Keratinocyte (primary cell): ENCODE results near the gene ARL4D. TPM values are rescaled to one million over a fixed set of nuclear protein-coding genes. Genes with fewer than 3 reads are reported as not detected.

Experiments used
- DNase-seq: peaks from one replicate; pipeline ENCODE4 v3.0.0-alpha.2; 2011; ENCODE audit warnings: low read depth, missing footprints, low spot score
- FAIRE-seq: peaks from 2 replicates; lab custom pipeline; 2011; peaks lifted over from hg19 to GRCh38; lab: Jason Lieb, UNC
- H2AFZ ChIP-seq: 2 replicates; pipeline ENCODE4 v1.6.0; 2012; ENCODE audit warnings: low read length, control low read depth, inconsistent platforms; ENCODE audit not compliant: control insufficient read depth
- H3K27ac ChIP-seq: 2 replicates; pipeline ENCODE4 v1.5.1; 2011; ENCODE audit warnings: low read length; ENCODE audit not compliant: control insufficient read depth, insufficient read depth
- H3K27me3 ChIP-seq: 3 replicates; pipeline ENCODE4 v1.6.0; 2011; ENCODE audit warnings: low read length; ENCODE audit not compliant: control insufficient read depth, insufficient read depth; ENCODE audit errors: extremely low read depth
- H3K36me3 ChIP-seq, 2 experiments: 2 replicates in 1 of 2; 3 replicates in 1 of 2; pipeline ENCODE4 v1.5.1; 2011; ENCODE audit warnings: low read length in 2 of 2, mild to moderate bottlenecking in 1 of 2; ENCODE audit not compliant: control insufficient read depth in 2 of 2, insufficient read depth in 2 of 2; ENCODE audit errors: extremely low read depth in 1 of 2
- H3K4me1 ChIP-seq: 3 replicates; pipeline ENCODE4 v1.5.1; 2011; ENCODE audit warnings: low read length; ENCODE audit not compliant: control insufficient read depth, insufficient read depth; ENCODE audit errors: extremely low read depth
- H3K4me2 ChIP-seq: 3 replicates; pipeline ENCODE4 v1.6.0; 2011; ENCODE audit warnings: low read depth, low read length; ENCODE audit not compliant: control insufficient read depth, insufficient read depth; ENCODE audit errors: extremely low read depth
- H3K4me3 ChIP-seq, 3 experiments: fragments of 200-600 bp in 1 of 3; sonication (generic) in 1 of 3; 2 replicates in 2 of 3; 3 replicates in 1 of 3; pipeline ENCODE4 v1.5.1; 2011 to 2016; ENCODE audit warnings: low read length in 3 of 3, mild to moderate bottlenecking in 3 of 3, control low read depth in 2 of 3, inconsistent platforms in 1 of 3, low read depth in 1 of 3, mixed read lengths in 1 of 3, mixed run types in 1 of 3, moderate library complexity in 1 of 3; ENCODE audit not compliant: control insufficient read depth in 2 of 3, insufficient read depth in 2 of 3; ENCODE audit errors: extremely low read depth in 1 of 3
- H3K79me2 ChIP-seq: 2 replicates; pipeline ENCODE4 v1.6.0; 2012; ENCODE audit warnings: low read length; ENCODE audit not compliant: control insufficient read depth, insufficient read depth
- H3K9ac ChIP-seq: 3 replicates; pipeline ENCODE4 v1.6.0; 2011; ENCODE audit warnings: low read length; ENCODE audit not compliant: control insufficient read depth, insufficient read depth; ENCODE audit errors: extremely low read depth
- H3K9me1 ChIP-seq: 3 replicates; pipeline ENCODE4 v1.6.0; 2011; ENCODE audit warnings: low read length; ENCODE audit not compliant: control insufficient read depth, insufficient read depth; ENCODE audit errors: extremely low read depth
- H3K9me3 ChIP-seq: 2 replicates; pipeline ENCODE4 v1.5.1; 2012; ENCODE audit warnings: low read depth, low read length; ENCODE audit not compliant: control insufficient read depth
- H4K20me1 ChIP-seq: 3 replicates; pipeline ENCODE4 v1.6.0; 2011; ENCODE audit warnings: low read length; ENCODE audit not compliant: control insufficient read depth, insufficient read depth; ENCODE audit errors: extremely low read depth
- EZH2 ChIP-seq: IDR thresholded peaks from one replicate; pipeline ENCODE4 v1.6.1; 2012; ENCODE audit warnings: inconsistent platforms, mild to moderate bottlenecking, low read length, moderate library complexity
- dilution Hi-C: fragments of 300-500 bp; cut with MboI; formaldehyde crosslinking; loops from one replicate; pipeline ENCODE4 v1.7.0; 2020; ENCODE audit warnings: low sequenced_read_pairs; ENCODE audit not compliant: extremely low pct_ligation_motif_present
- polyA plus RNA-seq, 5 experiments: library from polyadenylated mRNA; depleted of rRNA in 3 of 5; stranded (reverse) in 3 of 5; stranded (forward) in 1 of 5; unstranded in 1 of 5; fragments of >200 nt; gene quantifications; 1 replicate in 1 of 5; 2 replicates in 3 of 5; 3 replicates in 1 of 5; pipeline versions ENCODE4 v1.2.1 to v1.2.3, GENCODE V29; 2011 to 2012; ENCODE audit warnings: missing spikeins in 2 of 5, low read depth in 1 of 5, low replicate concordance in 1 of 5
- TF ChIP-seq, protein P1 (sequence below), 3 experiments: IDR thresholded peaks in 1 of 3; conservative IDR thresholded peaks in 1 of 3; optimal IDR thresholded peaks in 1 of 3; 2 replicates in 2 of 3; 3 replicates in 1 of 3; pipeline versions ENCODE3 to v1.5.1; 2011; ENCODE audit warnings: low read length in 3 of 3, mild to moderate bottlenecking in 3 of 3, moderate library complexity in 2 of 3, control low read depth in 1 of 3, inconsistent platforms in 1 of 3; ENCODE audit not compliant: insufficient read depth in 2 of 3; ENCODE audit errors: extremely low read depth in 1 of 3

Gene ARL4D
- polyA plus RNA-seq, 1 donor (not counting 4 experiments of a cell fraction or from before 2014, with no cell fraction given): 36.5 TPM

- no peak overlapping the region for H3K27ac ChIP-seq
- no peaks in the 10 kb centered on the region for H3K9me1 ChIP-seq
- no peak overlapping the region for H3K4me2 ChIP-seq
- H3K27me3 ChIP-seq: no peaks in the 10 kb centered on the region
- TF ChIP-seq EZH2: no peak
- TF ChIP-seq, protein P1, sequence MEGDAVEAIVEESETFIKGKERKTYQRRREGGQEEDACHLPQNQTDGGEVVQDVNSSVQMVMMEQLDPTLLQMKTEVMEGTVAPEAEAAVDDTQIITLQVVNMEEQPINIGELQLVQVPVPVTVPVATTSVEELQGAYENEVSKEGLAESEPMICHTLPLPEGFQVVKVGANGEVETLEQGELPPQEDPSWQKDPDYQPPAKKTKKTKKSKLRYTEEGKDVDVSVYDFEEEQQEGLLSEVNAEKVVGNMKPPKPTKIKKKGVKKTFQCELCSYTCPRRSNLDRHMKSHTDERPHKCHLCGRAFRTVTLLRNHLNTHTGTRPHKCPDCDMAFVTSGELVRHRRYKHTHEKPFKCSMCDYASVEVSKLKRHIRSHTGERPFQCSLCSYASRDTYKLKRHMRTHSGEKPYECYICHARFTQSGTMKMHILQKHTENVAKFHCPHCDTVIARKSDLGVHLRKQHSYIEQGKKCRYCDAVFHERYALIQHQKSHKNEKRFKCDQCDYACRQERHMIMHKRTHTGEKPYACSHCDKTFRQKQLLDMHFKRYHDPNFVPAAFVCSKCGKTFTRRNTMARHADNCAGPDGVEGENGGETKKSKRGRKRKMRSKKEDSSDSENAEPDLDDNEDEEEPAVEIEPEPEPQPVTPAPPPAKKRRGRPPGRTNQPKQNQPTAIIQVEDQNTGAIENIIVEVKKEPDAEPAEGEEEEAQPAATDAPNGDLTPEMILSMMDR (optimal IDR thresholded peaks at IDR 0.05 in 1 of 3, IDR thresholded peaks at IDR 0.05 in 1 of 3, conservative IDR thresholded peaks at IDR 0.05 in 1 of 3; ENCODE audit: extremely low read depth in 1 of 3, insufficient read depth in 2 of 3, low read length in 3 of 3): no peak
- no peaks in the 10 kb centered on the region for H3K36me3 ChIP-seq
- no peak overlapping the region for H3K4me3 ChIP-seq
- no peaks in the 10 kb centered on the region for H4K20me1 ChIP-seq
- dilution Hi-C loops: no loop called here
- H3K9me3 ChIP-seq: no peaks in the 10 kb centered on the region
- H3K9ac ChIP-seq: no peak overlapping the region
- no peaks in the 10 kb centered on the region for H3K4me1 ChIP-seq
- FAIRE-seq (no peak), DNase-seq (no peak)
- H2AFZ ChIP-seq: no peak overlapping the region
- no peaks in the 10 kb centered on the region for H3K79me2 ChIP-seq
Observed at GRCh38 chr17:43352579-43353331, 46.0 kb upstream of the ARL4D start.

- DNase-seq: no peak
- Histone ChIP-seq H3K27me3 (no peaks in the 10 kb centered on the region), H3K4me1 (no peaks in the 10 kb centered on the region), H3K4me3 (no peak overlapping the region), H3K9me1 (no peaks in the 10 kb centered on the region), H3K79me2 (no peaks in the 10 kb centered on the region), H4K20me1 (no peaks in the 10 kb centered on the region), H3K4me2 (no peak overlapping the region), H3K9me3 (no peaks in the 10 kb centered on the region), H3K9ac (no peak overlapping the region), H3K36me3 (no peaks in the 10 kb centered on the region), H2AFZ (no peak overlapping the region), H3K27ac (no peak overlapping the region)
- FAIRE-seq: no peak
- dilution Hi-C loops: no loop called here
- TF ChIP-seq, protein P1 (optimal IDR thresholded peaks at IDR 0.05 in 1 of 3, IDR thresholded peaks at IDR 0.05 in 1 of 3, conservative IDR thresholded peaks at IDR 0.05 in 1 of 3; ENCODE audit: extremely low read depth in 1 of 3, insufficient read depth in 2 of 3, low read length in 3 of 3): no peak
- TF ChIP-seq EZH2: no peak
Observed at GRCh38 chr17:43353393-43353792, 45.4 kb upstream of the ARL4D start.
